Urothelium cell line (cell line): ENCODE data around the gene DNAJC11.
"Not testable (repeated sequence)": the region's sequence is repeated elsewhere in the genome, so short reads cannot be mapped to it uniquely, and the experiment has no call there.

Experiments
- DNase-seq: peaks from one replicate; pipeline ENCODE4 v3.0.0; 2011; ENCODE audit warnings: low spot score, mixed read lengths
- FAIRE-seq: peaks from 2 replicates; lab custom pipeline; 2011; peaks lifted over from hg19 to GRCh38; lab: Jason Lieb, UNC

Gene DNAJC11

DNA sequence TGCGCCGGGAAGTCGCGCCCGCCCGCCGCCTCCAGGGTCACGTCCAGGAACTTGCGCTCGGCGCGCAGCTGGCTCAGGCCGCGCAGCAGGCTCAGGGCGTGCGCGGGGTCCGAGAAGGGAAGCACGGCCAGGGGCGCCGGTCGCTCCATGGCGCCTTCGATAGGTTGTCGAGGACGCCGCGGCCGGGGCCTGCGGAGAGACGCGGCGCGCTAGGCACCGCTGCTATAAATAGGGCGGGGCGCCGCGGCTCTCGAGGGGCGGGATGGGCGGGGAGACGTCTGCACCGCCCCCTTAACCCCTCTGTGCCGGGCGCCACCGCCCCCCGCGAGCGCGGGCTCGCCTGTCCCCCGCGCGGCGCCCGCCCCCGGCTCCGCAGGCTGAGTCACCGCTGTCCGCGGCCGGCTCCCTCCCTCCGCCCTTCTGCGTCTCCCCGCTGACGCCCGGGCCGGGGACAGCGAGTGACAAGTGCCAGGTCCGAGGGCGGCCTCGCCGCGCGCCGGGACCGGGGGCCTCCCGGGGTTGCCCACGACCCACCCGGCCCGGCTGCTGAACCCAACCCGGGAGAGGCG lies 98.9 kb downstream of the DNAJC11 start, which contains the start of gene KLHL21:
KLHL21 (minus strand) TSS at position 201 of the 569 bp plus-strand sequence; CDS start at position 149, 52 bp downstream.
- FAIRE-seq, result no peak

DNA sequence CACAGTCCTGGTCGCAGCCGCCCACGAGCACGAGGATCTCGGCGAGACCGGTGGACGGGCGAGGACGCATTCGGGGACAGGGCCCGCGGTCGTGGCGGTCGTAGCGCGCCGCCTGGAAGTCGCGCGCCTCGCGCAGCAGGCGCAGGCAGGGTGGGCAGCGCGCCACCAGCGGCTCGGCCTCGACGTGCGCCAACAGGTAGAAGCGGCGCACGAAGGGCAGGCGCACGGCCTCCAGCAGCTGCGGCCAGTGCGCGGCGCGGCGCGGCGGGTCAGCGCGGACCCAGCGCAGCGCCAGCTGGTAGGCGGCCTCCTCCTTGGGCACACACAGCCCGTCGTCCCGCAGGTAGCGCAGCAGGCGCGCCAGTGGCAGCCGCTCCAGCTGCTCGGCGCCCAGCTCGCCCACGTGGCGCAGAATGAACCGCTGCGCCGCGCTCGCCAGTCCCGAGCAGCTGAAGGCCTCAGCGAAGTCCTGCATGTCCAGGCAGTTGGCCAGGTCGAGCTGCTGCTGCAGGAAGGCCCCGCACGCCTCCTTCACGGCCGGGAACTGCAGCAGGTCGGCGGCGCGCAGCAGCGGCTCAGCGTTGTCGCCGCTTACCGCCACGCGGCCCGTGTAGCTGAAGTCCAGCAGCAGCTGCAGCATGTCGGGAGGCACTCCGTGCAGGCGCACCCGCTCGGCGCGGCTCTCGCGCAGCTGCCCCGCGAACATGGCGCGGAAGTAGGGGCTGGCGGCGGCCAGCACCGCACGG lies 99.5 kb downstream of the DNAJC11 start:
- no peak for DNase-seq
- FAIRE-seq, result no peak

More for the DNA sequence above, 98.9 kb downstream of the DNAJC11 start, which contains the start of gene KLHL21:
- peak; percentile 88 for DNase-seq

DNA sequence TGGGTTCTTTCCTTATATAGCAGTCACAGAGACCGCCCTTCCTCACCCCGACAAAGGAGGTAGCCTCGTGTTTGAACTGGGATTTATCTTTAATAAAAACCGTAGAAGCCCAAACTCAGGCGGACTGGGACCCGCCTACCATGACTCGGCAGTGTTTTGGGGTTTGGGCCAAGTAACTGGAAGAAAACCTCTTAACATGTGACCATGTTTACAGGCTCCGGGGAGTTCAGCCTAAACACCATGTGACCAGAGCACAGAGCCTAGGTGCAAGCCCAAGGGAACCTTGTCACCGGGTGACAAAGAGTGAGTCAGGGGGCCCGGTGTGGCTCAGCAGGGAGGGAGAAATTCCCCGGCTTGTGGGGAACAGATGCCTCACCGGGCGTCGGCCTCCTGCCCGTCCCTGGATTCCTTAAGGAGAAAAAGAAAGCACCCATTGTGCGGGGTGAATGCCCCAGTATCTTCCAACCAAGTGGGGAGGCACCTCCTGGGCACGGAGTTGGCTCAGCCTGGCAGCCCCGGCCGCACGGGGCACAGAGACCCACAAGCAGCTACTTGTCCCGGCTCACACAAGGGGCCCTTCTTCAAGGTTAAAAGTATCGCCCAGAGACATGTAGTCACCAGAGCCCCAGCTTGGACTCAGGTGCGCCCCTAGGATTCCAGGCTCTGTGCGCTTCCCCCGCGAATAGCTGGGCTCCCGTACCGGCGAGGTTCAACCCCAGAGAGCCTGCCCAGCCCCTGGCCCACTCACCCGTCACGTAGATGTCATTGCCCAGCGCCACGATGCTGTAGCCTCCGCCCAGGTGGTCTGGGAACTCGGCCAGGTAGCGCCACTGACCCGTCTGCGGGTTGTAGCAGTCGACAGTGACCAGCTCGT lies 100.3 kb downstream of the DNAJC11 start:
- FAIRE-seq (no peak), DNase-seq (peak; percentile 63)

DNA sequence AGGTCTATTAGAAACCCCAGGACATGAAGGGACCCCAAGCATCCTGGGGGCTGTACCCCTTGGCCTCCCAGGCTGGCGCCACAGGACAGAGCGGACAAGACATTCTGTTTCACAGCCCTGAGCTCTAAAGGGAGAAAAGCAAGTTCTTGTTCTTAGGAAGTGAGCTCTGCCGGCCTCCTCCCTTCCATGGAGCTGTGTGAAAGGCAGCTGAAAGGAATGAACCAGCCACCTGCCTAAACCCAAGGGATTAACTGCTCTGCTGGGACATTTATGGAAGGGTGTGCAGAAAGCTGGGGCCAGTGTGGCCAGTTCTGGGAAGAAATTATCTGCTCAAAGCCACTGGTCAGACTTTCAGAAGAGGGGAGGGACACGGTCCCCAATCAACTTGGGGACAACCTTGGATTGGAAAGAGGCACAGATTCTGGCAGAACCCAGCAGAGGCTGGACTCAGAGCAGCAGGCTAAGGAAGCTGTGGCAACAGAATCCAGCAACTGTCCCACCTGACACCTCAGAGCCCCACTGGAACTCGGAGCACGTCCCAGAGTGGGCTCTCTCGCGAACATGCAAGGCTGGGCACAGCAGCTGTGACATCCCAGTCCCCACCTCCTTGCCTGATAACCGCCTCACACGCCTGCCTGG lies 101.1 kb downstream of the DNAJC11 start:
- DNase-seq, result no peak

DNA sequence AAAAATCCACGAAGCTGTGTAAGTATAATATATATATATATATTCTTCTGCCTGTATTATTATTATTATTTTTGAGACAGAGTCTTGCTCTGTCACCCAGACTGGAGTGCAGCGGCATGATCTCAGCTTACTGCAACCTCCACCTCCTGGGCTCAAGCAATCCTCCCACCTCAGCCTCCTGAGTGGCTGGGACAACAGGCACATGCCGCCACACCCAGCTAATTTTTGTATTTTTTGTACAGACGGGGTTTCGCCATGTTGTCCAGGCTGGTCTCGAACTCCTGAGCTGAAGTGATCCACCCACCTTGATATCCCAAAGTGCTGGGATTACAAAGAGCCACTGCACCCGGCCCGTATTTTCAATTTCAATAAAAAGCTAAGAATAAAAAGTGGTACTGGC lies 101.6 kb downstream of the DNAJC11 start:
- DNase-seq, FAIRE-seq: not testable (repeated sequence)

More for the DNA sequence above, 101.1 kb downstream of the DNAJC11 start:
- no peak for FAIRE-seq

DNA sequence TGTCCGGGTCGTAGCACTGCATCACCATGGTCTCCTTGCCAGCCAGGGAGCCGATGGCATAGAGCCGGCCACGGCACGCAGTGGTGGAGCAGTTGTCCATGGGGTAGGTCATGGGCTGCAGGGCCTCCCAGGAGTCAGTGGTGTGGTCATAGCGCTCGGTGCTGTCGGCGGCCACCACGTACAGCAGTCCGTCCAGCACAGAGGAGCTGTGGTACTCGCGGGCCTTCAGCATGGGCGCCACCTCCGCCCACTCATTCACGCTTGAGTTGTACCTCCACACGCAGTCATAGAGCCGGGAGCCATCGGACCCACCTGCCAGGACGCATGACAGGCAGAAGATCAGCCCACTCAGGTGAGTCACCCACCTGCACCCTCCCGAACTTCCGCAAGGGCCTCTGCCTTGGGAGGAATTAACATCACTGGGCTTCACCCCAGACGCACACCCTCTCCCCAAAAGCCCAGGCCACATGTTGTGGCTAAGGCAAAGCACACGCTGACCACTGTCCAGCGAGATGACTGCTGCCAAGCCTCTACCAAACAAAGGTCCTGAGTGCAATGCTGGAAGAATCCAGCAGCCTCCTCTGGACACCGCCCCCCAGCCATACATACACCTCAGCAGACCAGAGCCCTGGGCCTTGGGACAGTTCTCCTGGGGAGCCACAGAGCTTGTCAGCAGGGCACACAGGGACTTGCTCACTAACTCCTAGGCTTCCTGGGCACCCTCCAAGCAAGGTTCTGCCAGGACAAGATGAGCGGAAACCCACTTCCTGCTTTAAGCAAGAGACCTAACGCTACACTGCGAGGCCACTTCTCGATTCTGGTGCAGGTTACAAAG lies 102.3 kb downstream of the DNAJC11 start:
- DNase-seq, result no peak
- FAIRE-seq, result no peak

DNA sequence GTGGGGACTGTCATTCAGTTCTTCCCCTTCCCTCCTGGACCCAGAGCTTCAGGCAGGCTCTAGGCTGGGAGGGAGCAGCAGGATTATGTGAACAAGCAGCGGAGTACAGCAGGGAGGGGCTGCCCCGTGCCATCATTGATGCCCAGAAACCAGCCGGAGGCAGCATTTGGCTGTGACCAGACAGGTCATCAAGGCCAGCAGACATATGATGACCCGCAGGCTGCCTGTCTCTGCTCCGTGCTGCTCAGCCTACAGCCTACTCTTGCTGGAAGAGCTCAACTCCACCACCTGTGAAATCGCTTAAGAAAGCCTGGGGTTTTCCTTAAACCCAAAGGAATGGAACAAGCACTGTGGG lies 103.9 kb downstream of the DNAJC11 start:
- DNase-seq (no peak), FAIRE-seq (no peak)

DNA sequence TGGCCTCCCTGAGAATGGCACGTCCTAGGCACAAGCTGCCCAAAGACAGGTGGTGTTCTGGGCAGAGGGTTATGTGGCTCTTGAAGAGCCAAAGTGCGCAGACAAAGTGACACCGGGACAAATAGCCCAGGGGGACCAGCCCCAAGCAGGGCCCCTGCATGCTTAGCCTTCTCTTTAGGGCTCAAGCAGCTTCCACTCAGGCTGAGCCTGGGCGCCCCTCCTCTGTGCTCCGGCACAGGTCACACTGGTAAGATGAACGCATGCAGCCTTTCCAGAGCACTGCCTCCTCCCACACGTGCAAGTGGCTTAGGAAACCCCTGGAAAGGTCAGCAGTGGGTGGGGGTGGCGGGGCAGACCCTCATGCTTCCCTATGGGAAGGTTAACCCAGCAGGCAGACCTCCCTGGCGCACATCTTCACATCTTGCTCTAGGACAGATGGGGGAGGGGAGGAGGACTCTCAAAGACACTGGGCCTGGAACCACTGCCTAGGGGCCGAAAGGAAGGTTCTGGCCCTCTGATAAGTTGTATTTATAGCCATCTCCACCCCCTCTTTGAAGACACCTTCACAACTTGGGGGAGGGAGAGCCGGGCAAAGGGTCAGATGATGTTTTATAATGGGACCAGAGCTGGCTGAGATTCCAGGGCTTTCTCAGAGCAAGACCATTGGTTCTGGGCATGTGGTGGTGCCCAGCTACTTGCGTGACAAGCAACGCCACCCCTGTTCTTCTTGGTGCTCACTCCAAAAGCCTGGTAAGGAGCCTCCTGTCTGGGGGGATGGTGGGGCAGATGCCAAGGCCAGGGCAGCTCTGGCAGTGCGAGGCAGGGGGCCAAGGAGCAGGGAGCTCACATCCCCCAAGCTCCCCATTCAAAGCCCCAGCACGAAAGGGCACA lies 104.5 kb downstream of the DNAJC11 start:
- no peak for DNase-seq
- FAIRE-seq, result no peak

DNA sequence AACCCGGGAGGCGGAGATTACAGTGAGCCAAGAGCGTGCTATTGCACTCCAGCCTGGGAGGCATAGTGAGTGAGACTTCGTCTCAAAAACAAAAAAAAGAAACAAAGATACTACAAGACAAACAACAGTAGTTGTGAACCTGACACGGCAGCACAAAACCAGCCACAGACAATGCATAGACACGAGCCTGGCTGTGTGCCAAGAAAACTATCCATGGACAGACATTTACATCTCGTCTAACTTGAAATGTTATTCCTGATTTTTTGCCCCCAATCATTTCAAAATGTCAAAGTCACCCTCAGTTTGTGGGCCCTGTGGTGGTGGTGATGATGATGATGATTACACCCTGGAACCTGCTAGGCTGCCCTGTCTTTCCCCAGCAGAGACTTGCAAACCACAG lies 105.3 kb downstream of the DNAJC11 start:
- FAIRE-seq (no peak), DNase-seq (no peak)

DNA sequence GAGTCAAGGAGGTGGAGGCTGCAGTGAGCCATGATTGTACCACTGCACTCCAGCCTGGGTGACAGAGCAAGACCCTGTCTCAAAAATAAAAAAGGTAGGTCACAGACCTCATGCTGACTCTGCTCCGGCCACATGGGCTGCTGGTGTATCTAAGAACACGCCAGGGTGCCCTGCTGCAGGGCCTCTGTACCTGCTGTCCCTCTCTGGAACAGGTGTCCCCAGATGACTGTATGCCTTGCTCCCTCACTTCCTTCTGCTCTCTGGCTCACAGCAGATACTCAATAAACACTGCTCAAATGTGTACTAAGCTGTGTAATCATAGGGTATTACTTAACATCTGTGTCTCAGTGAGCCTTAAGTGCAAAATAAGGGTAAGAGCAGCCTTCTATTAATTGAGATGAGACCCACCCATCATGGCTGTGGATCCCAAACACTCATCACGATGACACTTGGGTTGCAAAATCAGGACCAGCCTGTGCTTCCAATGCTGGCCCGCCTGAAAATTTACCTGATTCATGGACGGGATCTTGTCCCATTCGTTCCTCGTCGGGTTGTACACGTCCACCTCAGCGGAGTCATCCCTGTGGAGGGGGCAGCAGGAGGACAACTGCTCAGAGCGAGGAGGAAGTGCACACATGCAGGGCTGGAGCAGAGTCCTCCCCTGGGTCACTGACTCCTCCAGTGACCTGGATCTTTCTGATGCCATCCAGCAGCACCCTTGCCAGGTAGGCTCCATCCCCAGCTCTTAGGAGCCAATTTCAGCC lies 106.5 kb downstream of the DNAJC11 start:
- DNase-seq, result no peak
- no peak for FAIRE-seq

DNA sequence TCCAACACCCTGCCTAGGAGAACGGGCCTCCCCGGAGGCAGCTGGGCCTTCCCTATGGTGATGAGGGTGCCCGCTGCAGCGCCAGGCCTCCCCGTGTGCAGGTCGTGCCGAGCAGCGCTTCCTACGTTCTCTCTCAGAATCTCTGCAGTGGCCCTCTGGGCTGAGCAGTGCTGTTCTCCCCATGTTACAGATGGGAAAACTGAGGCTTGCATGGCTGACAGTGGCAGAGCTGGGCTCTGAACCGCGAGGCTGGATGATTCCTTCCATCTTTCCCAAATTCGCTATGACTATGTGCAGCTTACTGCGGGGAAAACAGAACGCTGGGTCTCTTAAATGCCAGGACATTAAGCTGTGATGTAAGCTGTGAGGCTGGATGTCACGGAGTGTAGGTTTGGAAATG lies 107.8 kb downstream of the DNAJC11 start:
- FAIRE-seq, result no peak
- DNase-seq, result no peak

DNA sequence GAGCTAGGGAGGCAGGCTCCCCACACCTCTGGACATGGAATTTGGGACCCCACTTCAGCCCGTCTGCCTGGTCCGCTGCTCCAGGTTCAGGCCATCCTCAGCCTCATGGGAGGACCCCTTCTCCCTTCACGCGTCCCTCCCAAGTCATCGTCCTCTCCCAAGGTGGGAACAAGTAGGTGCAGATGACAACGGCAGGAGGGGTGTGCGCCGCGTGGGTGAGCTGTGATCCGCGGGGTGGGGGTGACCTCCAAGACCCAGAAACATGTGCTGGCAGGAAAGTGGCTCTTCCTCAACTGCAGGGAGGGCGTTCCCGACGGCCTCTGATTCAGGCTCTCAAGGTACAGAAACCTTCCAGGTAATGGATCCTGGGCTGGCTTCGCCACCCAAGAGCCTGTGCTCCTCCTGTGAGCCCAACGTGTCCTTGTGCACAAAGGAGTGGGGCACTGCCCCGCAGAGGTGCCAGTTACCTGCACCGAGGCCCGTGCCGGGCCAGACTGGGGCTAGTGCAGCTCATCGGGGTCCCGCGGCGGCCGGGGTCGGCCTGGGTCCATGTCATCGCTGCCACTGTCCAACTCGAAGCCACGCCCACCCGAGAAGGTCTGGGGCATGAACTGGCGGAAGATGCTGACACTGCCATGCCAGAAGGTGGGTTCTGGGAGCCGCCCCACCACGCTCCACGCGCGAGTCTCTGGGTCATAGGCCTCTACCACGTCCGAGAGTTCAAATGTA lies 108.6 kb downstream of the DNAJC11 start:
- no peak for FAIRE-seq
- no peak for DNase-seq

DNA sequence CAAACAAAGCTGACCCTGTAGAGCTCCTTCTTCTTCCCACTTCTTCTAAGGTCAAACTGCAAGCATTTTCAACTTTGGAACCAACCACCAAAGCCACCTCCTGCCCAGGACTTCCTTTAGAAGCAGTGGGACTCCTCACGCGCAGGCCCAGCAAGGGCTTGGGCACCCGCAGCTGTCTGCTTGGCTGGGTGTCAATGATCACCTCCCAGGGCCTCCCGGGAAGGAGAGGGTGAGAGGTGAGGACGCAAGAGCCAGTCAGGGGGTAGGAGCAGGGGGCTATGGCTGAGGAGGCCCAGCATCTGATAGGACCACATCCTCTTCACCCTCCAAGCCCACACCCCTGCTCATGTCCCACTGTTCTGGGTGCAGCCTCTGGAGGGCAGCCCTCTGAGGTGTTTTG lies 109.2 kb downstream of the DNAJC11 start:
- FAIRE-seq (no peak), DNase-seq (no peak)

DNA sequence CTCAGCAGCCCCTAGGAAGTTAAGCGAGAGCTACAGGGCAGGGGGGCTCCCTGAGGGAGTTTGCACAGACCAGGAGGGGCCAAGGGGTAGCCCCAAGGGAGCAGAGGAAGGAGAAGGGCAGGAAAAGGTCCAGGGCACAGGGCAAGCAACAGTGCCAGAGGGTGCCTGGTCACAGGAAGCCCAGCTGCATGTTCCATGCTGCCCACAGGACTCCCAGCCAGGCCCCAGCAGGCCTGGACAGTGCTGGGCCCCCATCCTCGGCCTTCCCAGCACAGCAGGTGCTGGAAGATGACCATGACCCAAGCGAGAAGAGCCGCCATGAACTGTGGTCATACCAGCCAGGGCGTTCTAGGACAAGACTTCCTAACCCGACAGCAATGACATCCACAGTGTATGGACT lies 110.0 kb downstream of the DNAJC11 start:
- FAIRE-seq, result no peak
- no peak for DNase-seq

DNA sequence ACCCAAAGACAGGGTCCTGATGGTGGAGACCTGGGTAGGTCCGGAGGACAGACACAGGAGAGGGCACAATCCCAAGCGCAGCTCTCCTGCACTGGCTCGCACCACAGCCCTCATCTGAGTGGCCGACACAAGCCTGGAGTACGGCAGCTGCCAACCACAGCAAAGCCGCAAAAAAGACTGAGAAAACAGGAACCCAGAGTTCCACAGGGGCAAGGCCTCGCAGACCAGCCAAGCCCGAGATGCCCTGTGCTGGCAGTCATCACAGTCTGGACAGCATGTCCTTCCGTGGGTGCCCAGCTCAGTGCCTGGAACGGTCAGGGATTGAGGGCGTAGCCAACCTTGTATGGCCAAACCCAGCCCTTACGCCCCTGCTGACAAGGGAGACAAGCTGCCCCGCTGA lies 110.4 kb downstream of the DNAJC11 start:
- FAIRE-seq, result no peak
- DNase-seq, result no peak

DNA sequence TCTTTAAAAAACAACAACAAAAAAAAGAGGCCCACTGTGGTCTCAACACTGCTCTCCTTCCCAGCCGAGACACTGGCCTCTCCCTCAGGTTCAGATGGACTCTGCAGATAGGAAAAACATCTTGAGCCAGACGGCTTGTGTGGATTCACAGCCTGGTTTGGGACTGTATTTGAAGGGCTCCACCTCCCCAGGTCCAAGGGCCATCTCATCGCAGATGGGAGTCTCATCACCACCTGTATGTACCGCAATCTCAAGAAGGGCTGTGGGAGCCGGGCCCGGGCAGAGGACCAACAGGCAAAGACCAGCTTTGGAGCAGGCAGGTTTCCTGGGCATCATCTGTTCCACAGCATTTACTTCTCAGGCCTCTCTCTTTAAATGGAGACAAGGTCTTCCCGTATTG lies 111.6 kb downstream of the DNAJC11 start:
- FAIRE-seq, result no peak

DNA sequence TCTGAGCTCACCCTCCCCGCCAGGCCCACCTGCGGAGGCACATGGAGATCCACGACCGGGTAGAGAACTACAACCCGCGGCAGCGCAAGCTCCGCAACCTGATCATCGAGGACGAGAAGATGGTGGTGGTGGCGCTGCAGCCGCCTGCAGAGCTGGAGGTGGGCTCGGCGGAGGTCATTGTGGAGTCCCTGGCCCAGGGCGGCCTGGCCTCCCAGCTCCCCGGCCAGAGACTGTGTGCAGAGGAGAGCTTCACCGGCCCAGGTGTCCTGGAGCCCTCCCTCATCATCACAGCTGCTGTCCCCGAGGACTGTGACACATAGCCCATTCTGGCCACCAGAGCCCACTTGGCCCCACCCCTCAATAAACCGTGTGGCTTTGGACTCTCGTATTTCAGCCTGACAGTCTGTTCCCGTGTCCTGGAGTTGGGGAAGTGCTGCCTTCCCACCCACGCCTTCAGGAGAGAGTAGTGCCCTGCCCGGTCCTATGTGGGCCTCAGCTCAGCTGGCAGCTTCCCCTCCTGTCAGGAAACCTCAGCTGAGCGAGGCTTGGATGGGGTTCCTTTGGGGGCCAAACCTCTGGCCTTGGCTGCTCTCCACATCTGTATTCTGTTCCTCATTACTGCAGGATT lies 112.6 kb downstream of the DNAJC11 start:
- DNase-seq (no peak), FAIRE-seq (no peak)

More for the DNA sequence above, 111.6 kb downstream of the DNAJC11 start:
- DNase-seq, result no peak
